Left renal pelvis (tissue), 4 donors: ENCODE data around the gene SCARF2. TPM values are rescaled to one million over a fixed set of nuclear protein-coding genes. Genes with fewer than 3 reads are reported as not detected.
"Not testable (repeated sequence)": the region's sequence is repeated elsewhere in the genome, so short reads cannot be mapped to it uniquely, and the experiment has no call there.

Source experiments
- DNase-seq, 4 donors: peaks; one replicate each; pipeline ENCODE4 v3.0.0-alpha.2; 2013; ENCODE audit warnings: low read depth in 4 of 4, low spot score in 3 of 4
- polyA plus RNA-seq, 4 donors: library from polyadenylated mRNA; unstranded; fragments of 120-200 nt; gene quantifications; one replicate each; pipeline ENCODE4 v1.2.1, GENCODE V29; 2013; ENCODE audit not compliant: insufficient read length in 4 of 4

SCARF2 gene
- polyA plus RNA-seq, 4 donors = 15.6 to 39.7 (median 22.4) TPM

DNA sequence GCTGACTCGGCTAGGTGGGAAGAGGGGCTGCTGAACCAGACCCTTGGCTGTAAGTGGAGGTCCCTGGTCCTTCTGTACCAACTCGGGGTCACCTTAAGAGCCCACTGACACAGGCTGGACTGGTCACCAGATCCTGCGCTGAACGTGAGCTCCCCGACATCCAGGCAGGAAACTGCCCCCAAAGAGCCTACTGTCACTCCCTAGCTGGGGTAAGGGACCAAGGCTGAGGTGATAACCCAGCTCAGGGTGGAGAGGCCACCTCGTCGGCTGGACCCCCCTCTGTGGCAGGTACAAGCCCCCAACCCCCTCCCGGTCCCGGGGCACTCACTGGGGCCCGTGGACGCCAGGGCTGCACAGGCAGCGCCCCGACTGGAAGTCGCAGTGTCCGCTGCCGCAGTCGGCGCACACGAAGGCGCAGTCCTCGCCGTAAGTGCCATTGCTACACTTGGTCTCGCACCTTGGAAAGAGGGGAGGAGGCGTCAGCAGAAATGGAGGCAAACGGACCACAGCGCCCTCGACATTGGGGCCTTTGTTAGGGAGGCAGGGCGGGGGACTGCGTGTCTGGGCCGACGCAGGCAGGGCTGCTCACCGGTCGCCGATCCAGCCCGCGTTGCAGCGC is 7.4 kb downstream of the SCARF2 start:
- DNase-seq = no peak

DNA sequence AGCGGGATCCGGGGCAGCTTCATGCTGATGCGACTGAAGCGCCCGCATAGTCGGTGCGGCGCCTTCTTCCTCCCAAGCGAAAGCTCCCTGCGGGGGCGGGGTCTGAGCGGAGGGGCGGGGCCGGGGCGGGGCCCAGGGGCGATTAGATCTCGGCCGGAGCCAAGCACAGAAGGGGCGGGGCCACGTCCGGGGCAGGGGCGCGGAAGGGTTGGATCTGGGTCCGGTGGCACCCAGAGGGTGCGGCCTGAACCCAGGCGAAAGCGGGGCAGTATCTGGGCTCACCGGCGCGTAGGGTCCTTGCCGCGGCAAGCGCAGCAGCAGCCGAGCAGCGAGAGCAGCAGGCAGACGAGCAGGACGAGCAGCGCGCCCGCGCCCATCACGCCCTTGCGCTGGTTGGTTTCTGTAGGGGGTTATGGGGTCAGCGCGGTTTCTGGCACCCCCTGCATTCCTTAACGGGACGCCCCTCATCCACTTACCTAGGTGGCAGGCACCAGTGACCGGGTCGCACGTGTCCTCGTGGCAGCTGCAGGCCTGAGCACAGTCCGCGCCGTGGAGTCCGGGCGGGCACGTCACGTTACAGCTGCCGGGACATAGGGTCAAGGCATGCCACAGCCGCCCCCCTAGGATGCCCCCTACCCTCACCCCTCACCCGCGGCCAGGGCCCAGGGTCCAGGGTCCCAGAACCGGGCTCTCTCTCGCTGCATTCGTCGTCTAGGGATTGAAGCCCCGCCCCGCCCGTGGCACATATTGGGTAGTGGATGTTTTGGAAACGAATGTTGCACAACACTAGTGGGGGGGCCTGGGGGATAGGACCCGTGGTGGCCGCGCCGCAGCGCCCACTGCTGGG is 8.1 kb downstream of the SCARF2 start:
- no peak for DNase-seq

DNA sequence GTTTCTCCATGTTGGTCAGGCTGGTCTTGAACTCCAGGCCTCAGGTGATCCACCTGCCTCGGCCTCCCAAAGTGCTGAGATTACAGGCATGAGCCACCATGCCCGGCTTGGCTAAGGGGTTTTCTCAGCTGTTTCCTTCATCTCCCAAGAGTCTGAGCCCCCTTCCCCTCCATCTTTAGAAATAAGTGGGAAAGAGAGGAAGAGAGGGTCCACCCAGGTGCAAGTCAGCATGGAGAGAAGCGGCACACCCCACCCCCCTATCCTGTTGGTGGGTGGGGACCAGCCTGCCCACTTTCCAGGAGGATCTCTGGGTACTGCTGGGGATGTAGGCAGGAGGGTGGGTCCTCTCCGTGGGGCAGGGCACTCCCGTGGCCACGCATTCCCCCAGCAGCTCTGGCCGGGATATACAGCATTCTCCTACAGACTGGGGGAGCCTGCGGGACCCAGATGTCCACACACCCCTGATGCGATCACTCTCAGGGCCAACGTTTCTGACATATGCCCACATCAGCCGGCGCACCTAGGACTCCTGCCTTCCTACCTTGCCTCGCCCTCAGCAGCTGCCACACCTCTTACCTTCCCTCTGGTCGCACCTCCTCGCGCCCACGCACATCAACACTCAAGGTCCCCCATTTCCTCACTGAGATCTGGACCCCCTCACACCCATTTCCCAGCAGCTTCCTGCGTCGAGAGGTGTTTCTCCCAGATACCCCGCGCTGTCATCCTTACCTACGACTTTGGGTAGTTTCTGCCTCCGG is 8.9 kb downstream of the SCARF2 start:
- DNase-seq = no peak

DNA sequence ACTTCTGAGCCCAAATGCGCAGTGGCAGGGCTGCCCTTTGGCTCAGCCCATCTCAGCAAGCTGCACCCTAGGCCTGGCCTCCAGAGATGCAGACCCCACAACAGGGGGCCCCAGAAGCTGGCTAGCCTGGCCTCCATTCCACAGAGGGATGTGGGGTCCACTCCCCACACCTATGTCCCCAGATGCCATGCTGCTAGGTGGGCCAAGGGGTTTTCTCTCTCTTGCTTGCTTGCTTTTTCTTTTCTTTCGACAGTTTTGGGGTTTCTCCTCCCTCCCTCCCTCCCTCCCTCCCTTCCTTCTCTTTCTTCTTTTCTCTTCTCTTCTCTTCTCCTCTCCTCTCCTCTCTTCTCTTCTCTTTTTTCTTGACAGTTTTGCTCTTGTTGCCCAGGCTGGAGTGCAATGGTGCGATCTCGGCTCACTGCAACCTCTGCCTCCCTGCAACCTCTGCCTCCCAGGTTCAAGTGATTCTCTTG is 9.6 kb downstream of the SCARF2 start:
- DNase-seq = no peak

DNA sequence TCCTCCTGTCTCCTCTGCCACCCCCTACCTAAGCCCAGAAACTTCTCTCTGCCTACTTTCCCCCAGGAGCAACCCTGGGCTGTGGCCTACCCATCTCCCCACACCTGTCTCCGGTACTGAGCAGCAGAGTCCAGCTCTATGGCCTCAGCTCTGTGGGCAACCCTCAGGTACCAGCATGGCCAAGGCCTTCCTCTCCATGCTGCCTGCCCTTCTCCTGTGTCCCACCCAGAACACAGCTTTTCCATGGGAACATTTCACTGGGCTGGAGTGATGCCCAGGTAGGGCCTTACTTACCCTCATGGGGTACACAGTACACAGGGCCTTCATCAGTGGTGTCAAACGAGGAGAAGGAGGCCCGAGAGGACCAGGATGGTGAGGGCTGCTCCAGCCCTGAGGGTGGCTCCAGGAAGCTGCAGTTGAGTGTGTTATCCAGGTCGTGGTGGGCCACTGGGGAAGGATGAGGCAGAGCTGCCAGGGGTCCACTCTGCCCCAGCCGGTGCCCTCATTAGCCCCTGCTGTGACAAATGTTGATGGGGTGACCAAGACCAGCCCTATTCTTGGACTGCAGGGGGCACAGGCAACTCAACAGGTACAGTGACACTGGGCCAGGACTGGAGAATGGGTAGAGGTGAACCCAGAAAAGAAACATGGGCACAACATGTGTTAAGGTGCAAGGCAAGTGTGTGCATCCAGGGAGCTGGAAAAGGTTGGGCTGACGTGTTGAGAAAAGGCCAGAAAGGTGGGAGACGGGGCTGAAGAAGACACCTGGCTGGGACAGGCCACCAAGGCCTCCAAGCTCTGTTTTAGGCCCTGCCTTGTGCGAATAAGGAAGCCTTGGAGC is 10.3 kb downstream of the SCARF2 start:
- DNase-seq = no peak

DNA sequence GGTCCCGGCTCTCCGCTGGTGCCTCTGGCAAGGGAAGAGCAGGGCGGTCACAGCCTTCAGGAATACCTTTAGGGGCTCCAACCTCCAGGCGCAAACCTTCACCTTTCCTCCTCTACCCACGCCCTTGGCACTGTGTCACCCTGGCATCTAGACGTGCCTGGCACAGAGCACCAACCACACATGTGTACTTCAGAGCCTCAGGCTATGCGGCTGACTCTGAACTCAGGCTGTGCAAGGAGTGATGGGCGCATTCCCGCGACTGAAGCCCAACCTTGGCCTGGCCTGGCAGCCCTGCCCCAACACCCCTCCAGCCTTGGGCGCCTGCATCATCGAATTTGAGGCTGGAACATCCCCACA is 11.4 kb downstream of the SCARF2 start:
- no peak for DNase-seq

DNA sequence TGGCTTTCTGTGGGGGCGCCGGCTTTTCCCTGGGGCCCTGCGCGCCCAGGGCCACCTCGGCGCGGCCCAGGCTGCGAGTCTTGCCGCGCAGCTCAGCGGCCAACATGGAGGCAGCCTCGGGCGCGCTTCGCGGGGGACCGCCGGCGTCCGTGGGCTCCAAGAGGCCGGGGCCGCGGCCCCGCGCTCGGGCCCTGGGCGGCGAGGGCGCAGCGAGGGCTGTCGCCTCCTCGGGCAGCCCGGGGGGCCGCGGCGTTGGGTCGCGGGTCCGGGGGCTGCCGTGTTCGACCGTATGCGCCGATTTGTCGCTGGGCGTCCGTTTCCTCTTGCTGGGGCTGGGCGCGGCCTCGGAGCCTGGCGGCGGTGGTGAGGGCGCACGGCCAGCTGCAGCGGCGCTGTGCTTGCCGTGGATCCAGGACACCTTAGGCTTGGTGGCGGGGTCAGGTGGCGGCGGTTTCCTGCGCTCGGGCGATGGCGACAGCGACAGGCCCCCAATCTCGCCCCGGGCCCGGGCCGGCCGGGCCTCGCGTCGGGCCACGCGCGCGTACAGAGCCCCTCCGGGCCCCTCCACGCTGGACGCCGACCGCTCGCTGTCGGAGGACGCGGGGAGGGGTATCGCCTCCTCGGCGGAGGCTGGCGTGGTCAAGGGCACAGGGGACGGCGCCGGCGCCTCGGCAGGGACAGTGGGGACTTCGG is 11.9 kb downstream of the SCARF2 start:
- no peak for DNase-seq

DNA sequence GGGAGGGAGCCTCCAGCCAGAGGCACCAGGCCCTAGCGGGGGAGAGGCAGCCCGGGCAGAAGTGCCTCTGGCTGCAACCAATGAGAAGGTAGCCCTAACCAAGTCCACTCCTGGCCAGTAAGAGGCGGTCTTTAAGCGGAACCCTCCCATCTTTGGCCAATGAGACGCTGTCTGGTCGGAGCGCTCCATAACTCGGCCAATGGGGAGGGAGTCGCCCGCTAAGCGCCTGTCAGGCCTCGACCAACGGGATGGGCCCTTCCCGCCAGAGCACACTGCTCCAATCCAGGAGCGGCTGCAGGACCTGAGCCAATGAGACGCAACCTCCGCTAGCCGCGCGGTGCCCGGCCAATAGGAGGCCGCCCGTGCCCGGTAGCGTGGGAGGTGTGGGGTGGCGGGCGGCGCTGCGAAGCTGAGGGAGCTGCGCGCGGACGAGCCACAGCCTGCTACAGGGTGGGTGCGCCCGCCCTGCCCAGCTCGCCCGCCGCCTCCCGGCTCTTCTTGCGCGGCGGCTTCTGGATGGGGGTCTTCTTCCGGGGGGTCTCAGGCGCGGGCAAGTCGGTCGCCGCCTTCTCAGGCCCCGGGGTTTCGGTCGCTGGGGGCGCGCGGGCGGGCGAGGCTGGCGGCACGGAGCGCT is 12.6 kb downstream of the SCARF2 start:
- DNase-seq = no peak

DNA sequence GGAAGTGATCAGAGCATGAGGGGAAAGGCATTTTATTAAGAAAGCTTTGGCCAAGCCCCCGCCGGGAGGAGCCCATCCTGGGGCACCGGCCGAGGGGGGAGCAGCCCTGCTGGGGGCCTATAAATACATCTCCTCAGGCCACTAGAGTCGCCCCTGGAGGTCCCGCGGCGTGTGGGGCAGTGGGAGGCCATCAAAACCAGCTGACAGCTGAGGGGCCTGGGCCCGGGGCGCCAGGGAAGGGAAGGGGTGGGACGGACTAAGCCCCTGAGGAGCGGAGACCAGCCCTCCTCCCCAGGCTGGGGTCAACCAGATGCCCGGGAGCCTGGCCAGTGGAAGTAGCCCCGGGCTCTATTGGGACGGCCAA is 13.1 kb downstream of the SCARF2 start:
- DNase-seq = no peak

DNA sequence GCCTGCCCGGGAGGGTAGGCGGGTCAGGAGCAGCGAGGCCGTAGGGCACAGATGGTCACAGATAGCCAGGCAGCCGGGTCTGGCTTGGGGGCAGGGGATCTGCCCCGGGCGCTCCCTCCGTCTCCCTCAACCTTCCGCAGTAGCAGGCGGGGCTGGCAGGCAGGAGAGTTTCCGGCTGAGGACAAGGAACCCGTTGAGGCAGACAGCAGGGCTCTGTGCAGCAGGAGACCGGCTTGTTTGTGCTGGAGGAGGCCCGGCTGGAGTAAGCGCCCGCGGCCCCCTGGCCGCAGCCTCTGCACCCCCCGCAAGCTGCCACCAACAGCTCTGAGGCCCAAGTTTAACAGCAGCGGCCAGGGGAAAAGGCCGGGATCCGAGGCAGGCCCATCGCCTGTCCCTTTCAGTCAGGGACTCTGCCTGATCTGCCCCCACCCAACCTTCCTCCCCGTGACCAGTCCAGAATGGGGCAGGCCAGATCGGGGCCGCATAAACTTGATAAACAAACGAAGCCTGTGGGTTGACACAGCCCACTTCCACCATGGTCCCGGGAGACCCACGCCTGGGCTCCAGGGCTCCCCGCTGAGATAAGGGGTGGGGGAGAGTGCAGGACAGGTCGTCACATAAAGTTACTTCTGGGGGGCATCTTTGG is 13.6 kb downstream of the SCARF2 start:
- no peak for DNase-seq

DNA sequence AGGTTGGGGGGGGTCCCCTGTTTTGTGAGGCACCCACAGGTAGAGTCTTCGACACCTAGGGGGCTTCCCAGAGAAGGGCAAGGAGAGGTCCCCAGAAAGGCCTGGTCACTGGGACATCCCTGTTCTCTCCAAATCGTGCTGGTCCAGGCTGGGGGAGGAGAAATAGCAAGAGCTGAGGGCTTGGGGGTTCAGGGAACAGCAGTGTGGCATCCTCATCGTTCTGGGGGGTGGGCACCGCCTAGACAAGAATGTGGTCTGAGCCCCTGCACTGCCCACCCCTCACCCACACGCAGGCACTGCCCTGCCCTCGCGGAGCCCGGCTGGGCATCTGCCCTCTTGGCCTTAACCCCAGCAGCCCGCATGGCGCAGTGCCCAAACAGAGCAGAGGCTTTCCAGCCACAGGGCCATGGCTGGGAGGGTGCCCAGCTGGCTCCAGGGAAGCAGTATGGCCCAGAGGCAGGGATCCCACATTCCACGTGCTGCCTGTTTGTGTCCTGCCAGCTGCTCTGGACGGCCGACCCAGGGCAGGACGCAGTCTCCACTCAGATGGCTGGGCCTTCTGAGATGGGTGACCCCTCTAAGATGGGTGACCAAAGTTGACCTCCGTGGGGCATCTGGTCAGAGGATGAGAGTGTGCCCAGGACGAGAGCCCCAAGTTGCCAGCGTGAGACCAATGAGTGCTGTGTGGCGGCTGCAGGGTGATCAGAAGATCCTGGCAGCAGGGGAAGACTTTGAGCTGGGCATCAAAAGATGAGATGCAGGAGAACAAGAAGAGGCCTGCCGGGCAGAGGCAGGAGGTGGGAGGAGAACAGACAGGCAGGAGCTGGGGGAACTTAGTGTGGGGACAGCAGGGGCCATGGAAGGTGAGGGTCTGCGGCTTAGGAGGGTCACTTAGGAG is 14.4 kb downstream of the SCARF2 start:
- DNase-seq = no peak

DNA sequence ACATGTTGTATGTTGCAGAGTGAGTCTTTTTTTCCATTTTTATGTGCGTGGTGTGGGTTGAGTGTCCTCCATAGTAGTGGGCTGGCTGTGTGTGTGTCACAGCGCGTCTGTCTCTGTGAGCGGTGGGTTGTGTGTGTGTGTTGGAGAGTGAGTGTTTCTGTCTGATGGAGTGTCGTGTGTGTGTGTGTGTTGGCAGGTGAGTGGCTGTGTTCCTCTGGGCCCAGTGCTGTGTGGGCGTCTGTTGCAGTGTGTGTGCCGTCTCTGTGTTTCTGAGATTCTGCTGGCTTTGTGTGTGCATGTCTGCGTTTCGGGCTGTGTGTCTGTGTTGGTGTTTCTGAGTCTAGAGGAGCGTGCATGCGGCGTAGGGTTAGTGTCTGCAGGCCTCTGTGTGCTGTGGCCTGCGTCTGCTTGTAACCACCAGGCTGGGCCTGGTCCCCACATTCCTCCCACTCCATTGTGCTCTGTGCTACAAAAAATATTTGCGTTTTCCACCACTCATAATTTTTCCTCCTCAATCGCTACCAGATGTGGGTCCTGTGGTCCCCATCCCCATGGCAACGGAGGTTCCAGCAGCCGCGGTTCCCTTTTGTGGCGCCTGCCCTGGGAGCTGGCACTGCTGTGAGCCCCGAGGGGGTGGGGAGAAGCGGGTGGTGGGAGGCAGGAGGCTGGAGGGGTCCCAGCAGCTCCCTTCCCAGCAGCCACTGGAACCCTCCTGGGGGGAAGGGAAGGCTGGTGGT is 15.2 kb downstream of the SCARF2 start:
- DNase-seq = no peak

DNA sequence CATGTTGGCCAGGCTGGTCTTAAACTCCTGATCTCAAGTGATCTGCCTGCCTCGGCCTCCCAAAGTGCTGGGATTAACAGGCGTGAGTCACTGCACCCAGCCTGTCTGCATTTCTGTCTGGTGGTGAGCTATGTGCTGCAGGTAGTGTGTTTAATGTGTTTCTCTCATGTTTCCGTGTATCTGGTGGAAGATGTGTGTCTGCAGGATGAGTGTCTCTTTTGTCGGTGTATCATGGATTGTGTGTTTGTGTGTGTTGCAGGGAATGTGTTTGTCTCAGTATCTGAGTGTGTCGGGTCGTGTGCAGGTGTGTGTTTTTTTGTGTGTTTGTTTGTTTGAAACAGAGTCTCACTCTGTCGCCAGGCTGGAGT is 16.1 kb downstream of the SCARF2 start:
- no peak for DNase-seq

DNA sequence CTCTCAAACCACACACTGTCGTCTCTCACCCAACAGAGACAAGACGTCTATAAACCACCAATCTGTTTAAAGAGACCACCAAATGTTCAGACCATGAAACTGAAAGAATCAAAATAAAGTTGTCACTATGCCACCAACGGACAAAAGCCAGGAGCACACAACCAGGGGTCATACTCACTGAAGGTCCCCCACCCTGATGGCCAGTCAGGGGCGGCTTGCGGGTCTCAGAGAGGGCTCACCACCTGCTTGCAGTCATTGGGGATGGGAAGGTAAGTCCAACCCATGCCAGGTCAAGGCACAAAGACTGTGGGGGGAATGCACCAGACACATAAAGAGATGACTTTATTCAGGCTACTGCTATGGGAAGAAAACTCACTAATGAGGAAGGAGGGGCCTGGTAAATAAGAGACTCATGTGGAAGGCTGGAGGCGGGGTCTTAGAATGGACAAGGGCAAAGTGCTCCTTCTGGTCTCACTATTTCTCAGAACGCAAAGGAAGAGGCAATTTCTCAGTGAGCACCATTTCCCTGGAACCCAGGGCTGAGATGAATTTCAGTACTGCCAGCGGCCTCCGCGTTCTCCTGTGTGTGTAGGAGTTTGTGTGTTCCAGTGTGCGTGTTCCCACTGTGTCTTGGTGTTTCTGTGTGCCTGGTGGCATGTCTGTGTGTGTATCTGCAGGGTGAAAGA is 17.3 kb downstream of the SCARF2 start:
- no peak for DNase-seq

DNA sequence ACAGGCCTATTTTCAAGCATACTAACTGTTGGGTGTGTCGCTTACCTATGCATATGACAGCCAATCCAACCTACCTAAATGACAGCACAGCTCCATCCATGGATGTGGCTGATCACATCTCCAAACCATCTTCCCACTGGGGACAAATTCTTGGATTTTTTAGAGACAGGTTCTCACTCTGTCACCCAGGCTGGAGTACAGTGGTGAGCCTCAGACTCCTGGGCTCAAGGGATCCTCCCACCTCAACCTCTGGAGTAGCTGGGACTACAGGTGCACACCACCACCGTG is 18.0 kb downstream of the SCARF2 start:
- DNase-seq = no peak

DNA sequence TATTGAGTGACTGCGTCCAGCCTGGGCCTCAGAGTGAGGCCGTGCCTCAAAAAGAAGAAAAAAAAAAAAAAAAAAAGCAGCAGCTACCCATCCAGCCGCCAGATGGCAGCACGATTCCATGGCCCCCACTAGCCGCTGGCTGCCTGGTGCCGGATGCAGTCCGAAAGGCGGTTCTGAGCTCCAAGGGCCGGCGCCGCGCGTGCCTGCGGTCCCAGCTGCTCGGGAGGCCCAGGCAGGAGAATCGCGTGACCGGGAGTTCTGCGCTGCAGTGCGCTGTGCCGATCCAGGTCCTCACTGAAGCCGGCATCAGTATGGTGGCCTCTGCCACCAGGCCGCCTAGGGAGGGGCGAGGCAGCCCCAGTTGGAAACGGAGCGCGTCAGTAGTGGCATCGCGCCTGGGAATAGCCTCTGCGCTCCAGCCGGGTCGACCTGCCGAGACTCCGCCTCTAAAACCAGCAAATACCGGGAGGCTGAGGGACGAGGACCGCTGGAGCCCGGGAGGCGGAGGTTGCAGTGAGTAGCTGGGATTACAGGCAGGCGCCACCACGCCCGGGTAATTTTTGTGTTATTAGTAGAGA is 19.3 kb downstream of the SCARF2 start:
- no peak for DNase-seq

DNA sequence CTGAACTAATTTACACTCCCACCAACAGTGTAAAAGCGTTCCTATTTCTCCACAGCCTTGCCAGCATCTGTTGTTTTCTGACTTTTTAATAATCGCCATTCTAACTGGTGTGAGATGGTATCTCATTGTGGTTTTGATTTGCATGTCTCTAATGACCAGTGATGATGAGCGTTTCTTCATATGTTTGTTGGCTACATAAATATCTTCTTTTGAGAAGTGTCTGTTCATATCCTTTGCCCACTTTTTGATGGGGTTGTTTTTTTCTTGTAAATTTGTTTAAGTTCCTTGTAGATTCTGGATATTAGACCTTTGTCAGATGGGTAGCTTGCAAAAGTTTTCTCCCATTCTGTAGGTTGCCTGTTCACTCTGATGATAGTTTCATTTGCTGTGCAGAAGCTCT is 21.9 kb downstream of the SCARF2 start:
- not testable (repeated sequence) for DNase-seq
